DOHH2 (cell line): ENCODE data around the gene DPH6.

ENCODE experiments used
- H3F3A ChIP-seq: fragments of 200-600 bp; sonication (generic), shearing (Covaris generic); 2 replicates; pipeline ENCODE4 v1.6.0; 2016; ENCODE audit warnings: antibody characterized with exemption, mild to moderate bottlenecking; ENCODE audit not compliant: control insufficient read depth, insufficient read depth
- H3K27ac ChIP-seq: fragments of 200-600 bp; sonication (generic); 2 replicates; pipeline ENCODE4 v1.5.1; 2014; ENCODE audit warnings: low read depth, mild to moderate bottlenecking, low read length, moderate library complexity
- H3K27me3 ChIP-seq: fragments of 200-600 bp; sonication (generic); 2 replicates; pipeline ENCODE4 v1.6.1; 2014; ENCODE audit warnings: mild to moderate bottlenecking, low read length, mixed read lengths; ENCODE audit not compliant: control insufficient read depth
- H3K36me3 ChIP-seq: fragments of 200-600 bp; sonication (generic); 2 replicates; pipeline ENCODE4 v1.6.1; 2014; ENCODE audit warnings: mild to moderate bottlenecking, low read length, moderate library complexity, mixed read lengths; ENCODE audit not compliant: control insufficient read depth
- H3K4me1 ChIP-seq: fragments of 200-600 bp; sonication (generic); 2 replicates; pipeline ENCODE4 v1.6.1; 2014; ENCODE audit warnings: mild to moderate bottlenecking, low read length, mixed read lengths; ENCODE audit not compliant: control insufficient read depth
- H3K4me2 ChIP-seq: fragments of 200-600 bp; sonication (generic); 2 replicates; pipeline ENCODE4 v1.6.0; 2014; ENCODE audit warnings: mild to moderate bottlenecking, low read length, moderate library complexity
- H3K4me3 ChIP-seq: fragments of 200-600 bp; sonication (generic); 2 replicates; pipeline ENCODE4 v1.5.1; 2014; ENCODE audit warnings: mild to moderate bottlenecking, low read length, mixed read lengths
- H3K79me2 ChIP-seq: fragments of 200-600 bp; sonication (generic); 2 replicates; pipeline ENCODE4 v1.6.1; 2014; ENCODE audit warnings: mild to moderate bottlenecking, low read length, mixed read lengths; ENCODE audit not compliant: control insufficient read depth
- H3K9me2 ChIP-seq: fragments of 200-600 bp; sonication (generic); replicated peaks from 2 replicates; pipeline ENCODE4 v1.6.1; 2014; ENCODE audit warnings: mild to moderate bottlenecking, low read length, mixed read lengths; ENCODE audit not compliant: control insufficient read depth
- H3K9me3 ChIP-seq: fragments of 200-600 bp; sonication (generic); 2 replicates; pipeline ENCODE4 v1.6.1; 2014; ENCODE audit warnings: antibody characterized with exemption, low read length, mixed read lengths; ENCODE audit not compliant: control insufficient read depth, insufficient read depth
- H4K20me1 ChIP-seq: fragments of 200-600 bp; sonication (generic); 2 replicates; pipeline ENCODE4 v1.6.0; 2014; ENCODE audit warnings: low read depth, mild to moderate bottlenecking, antibody characterized with exemption, low read length, moderate library complexity; ENCODE audit not compliant: control insufficient read depth, insufficient read depth
- EZH2phosphoT487 ChIP-seq: fragments of 200-600 bp; sonication (generic); IDR thresholded peaks from 2 replicates; pipeline ENCODE4 v1.6.1; 2017; ENCODE audit warnings: borderline replicate concordance, mild to moderate bottlenecking, antibody characterized with exemption, low read length, moderate library complexity, mixed read lengths
- TF ChIP-seq, protein P1 (sequence below): fragments of 200-600 bp; sonication (generic); IDR thresholded peaks from one replicate; pipeline ENCODE4 v1.5.1; 2014; ENCODE audit warnings: antibody characterized with exemption, mild to moderate bottlenecking, low read depth, low read length; ENCODE audit not compliant: poor library complexity, severe bottlenecking

The DPH6 gene

DNA sequence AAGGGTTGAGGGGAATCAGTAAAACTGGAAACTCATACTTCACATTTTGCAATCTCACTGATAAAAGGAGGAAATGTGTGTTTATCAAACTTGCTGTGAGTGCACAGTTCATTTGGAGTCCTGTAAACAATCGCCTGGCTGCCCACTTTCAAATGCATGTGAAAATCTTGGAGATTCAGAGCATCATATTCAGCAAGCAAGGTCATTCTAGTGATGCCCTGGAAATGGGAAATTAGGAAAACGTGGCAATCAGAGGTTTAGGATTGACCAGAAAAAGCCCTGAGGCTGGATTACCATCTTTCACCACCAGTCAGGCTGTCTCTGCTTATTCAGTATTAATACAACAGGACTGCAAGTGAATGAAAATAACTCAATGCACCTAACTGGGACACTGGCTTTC lies 23.9 kb downstream of the DPH6 start:
- no peak overlapping the region for H3K4me2 ChIP-seq
- H3F3A ChIP-seq: no peaks in the 10 kb centered on the region
- no peaks in the 10 kb centered on the region for H3K79me2 ChIP-seq
- H3K27ac ChIP-seq: no peak overlapping the region
- H3K4me1 ChIP-seq: no peaks in the 10 kb centered on the region
- no peak overlapping the region for H3K4me3 ChIP-seq
- no peak for TF ChIP-seq EZH2phosphoT487
- TF ChIP-seq, protein P1, sequence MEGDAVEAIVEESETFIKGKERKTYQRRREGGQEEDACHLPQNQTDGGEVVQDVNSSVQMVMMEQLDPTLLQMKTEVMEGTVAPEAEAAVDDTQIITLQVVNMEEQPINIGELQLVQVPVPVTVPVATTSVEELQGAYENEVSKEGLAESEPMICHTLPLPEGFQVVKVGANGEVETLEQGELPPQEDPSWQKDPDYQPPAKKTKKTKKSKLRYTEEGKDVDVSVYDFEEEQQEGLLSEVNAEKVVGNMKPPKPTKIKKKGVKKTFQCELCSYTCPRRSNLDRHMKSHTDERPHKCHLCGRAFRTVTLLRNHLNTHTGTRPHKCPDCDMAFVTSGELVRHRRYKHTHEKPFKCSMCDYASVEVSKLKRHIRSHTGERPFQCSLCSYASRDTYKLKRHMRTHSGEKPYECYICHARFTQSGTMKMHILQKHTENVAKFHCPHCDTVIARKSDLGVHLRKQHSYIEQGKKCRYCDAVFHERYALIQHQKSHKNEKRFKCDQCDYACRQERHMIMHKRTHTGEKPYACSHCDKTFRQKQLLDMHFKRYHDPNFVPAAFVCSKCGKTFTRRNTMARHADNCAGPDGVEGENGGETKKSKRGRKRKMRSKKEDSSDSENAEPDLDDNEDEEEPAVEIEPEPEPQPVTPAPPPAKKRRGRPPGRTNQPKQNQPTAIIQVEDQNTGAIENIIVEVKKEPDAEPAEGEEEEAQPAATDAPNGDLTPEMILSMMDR: no peak
- H3K9me2 ChIP-seq: no peaks in the 10 kb centered on the region
- no peaks in the 10 kb centered on the region for H3K36me3 ChIP-seq
- no peaks in the 10 kb centered on the region for H4K20me1 ChIP-seq
- H3K27me3 ChIP-seq: no peaks in the 10 kb centered on the region
- no peaks in the 10 kb centered on the region for H3K9me3 ChIP-seq

DNA sequence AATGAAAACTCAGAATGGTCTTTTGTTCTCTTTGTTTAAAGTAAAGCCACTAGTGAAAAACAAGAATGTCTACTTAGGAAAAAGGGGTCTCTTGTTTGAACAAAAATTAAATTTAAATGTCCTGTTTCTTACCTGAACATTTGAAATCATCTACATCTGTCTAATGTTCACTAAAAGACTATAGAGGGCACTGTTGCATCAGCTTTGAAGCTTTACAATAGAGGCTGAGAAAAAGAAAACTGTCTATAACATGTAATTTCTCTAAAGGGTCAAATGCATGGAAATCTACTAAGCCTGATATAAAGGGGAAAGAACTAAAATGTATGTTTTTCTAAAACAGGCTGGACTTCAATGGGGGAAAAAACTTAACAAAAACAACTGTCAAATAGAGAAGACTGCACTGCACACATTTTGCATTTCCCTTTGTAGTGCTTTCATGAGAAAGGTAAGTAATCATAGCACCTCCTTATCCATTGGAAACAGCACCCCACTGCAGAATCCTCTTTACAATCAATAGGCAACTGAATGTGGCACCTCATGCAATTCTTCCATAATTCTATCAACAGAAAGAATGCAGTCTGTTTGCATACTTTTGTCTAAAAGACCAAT lies 26.3 kb downstream of the DPH6 start:
- H3K79me2 ChIP-seq: no peaks in the 10 kb centered on the region
- H3K4me3 ChIP-seq: no peak overlapping the region
- H3K9me3 ChIP-seq: no peaks in the 10 kb centered on the region
- no peak overlapping the region for H3K4me2 ChIP-seq
- H3K27me3 ChIP-seq: no peaks in the 10 kb centered on the region
- H3K9me2 ChIP-seq: no peaks in the 10 kb centered on the region
- no peak overlapping the region for H3K27ac ChIP-seq
- no peaks in the 10 kb centered on the region for H3K4me1 ChIP-seq
- no peak for TF ChIP-seq EZH2phosphoT487
- TF ChIP-seq, protein P1: peak; percentile 70
- H3K36me3 ChIP-seq: no peaks in the 10 kb centered on the region
- H3F3A ChIP-seq: no peaks in the 10 kb centered on the region
- H4K20me1 ChIP-seq: no peaks in the 10 kb centered on the region

DNA sequence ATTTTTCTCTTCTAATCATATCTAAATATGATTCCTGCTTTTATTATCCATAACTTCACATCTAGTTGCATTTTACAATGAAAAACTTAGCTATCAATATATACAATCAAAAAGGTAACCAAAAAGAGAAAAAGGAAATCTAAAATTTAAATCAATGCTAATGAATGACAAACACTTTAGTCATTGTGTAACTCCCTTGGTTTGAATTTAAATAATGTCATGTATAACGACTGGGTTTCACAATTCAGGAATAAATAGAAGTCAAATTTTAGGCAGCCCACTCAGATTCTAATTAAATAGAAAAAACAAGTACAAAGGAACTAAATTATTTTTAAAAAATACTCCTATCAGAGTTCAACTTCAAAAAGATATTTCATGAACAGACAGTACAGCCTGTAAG lies 26.9 kb downstream of the DPH6 start:
- Histone ChIP-seq H3K79me2 (no peaks in the 10 kb centered on the region), H3F3A (no peaks in the 10 kb centered on the region), H3K9me2 (no peaks in the 10 kb centered on the region), H4K20me1 (no peaks in the 10 kb centered on the region), H3K27ac (no peak overlapping the region), H3K36me3 (no peaks in the 10 kb centered on the region), H3K9me3 (no peaks in the 10 kb centered on the region), H3K4me1 (no peaks in the 10 kb centered on the region), H3K4me3 (no peak overlapping the region), H3K27me3 (no peaks in the 10 kb centered on the region), H3K4me2 (no peak overlapping the region)
- TF ChIP-seq, protein P1: no peak
- TF ChIP-seq EZH2phosphoT487: no peak
